ENCODE results near the gene BRD9.
"Not testable (repeated sequence)": the region's sequence is repeated elsewhere in the genome, so short reads cannot be mapped to it uniquely, and the experiment has no call there.

BRD9 gene

GRCh38 chr5:931570-932145, 39.1 kb upstream of the BRD9 start:
- DNase-seq = no peak
- no peaks in the 10 kb centered on the region for H3K9me3 ChIP-seq
- no peaks in the 10 kb centered on the region for H3K4me1 ChIP-seq
- no peaks in the 10 kb centered on the region; the same call in 1 of the 2 replicates for H3K27me3 ChIP-seq
- TF ChIP-seq CTCF (IDR thresholded peaks at IDR 0.05; ENCODE audit: low read depth, low read length) = no peak
- no peak overlapping the region for H3K4me3 ChIP-seq (ENCODE audit: low read depth, low read length)
- no peaks in the 10 kb centered on the region for H3K36me3 ChIP-seq

GRCh38 chr5:930866-931265, 38.3 kb upstream of the BRD9 start:
- Histone ChIP-seq H3K9me3 (no peaks in the 10 kb centered on the region), H3K36me3 (no peaks in the 10 kb centered on the region), H3K27me3 (no peaks in the 10 kb centered on the region; the same call in 1 of the 2 replicates), H3K4me3 (ENCODE audit: low read depth, low read length) (no peak overlapping the region), H3K4me1 (no peaks in the 10 kb centered on the region)
- DNase-seq = no peak
- TF ChIP-seq CTCF (IDR thresholded peaks at IDR 0.05; ENCODE audit: low read depth, low read length) = no peak

- Histone ChIP-seq H3K27me3 (no peaks in the 10 kb centered on the region; the same call in 1 of the 2 replicates), H3K4me3 (ENCODE audit: low read depth, low read length) (no peak overlapping the region), H3K9me3 (no peaks in the 10 kb centered on the region), H3K36me3 (no peaks in the 10 kb centered on the region), H3K4me1 (no peaks in the 10 kb centered on the region)
- no peak for DNase-seq
- no peak for TF ChIP-seq CTCF (IDR thresholded peaks at IDR 0.05; ENCODE audit: low read depth, low read length)
These were observed 37.0 kb upstream of the BRD9 start for GRCh38 chr5:929596-929995.

- H3K4me3 ChIP-seq (ENCODE audit: low read depth, low read length); H3K9me3 ChIP-seq; DNase-seq; H3K27me3 ChIP-seq; H3K4me1 ChIP-seq; H3K36me3 ChIP-seq: not testable (repeated sequence)
These were observed 36.6 kb upstream of the BRD9 start for GRCh38 chr5:929182-929581.

GRCh38 chr5:927172-928015, 34.8 kb upstream of the BRD9 start:
- Histone ChIP-seq H3K4me1 (no peaks in the 10 kb centered on the region), H3K36me3 (no peaks in the 10 kb centered on the region), H3K4me3 (ENCODE audit: low read depth, low read length) (no peak overlapping the region), H3K9me3 (no peaks in the 10 kb centered on the region), H3K27me3 (no peaks in the 10 kb centered on the region; the same call in 1 of the 2 replicates)
- no peak for DNase-seq
- TF ChIP-seq CTCF (IDR thresholded peaks at IDR 0.05; ENCODE audit: low read depth, low read length) = no peak

- Histone ChIP-seq H3K27me3 (no peaks in the 10 kb centered on the region; the same call in 1 of the 2 replicates), H3K4me3 (ENCODE audit: low read depth, low read length) (peak overlapping the region; percentile 53), H3K4me1 (no peaks in the 10 kb centered on the region), H3K36me3 (no peaks in the 10 kb centered on the region), H3K9me3 (no peaks in the 10 kb centered on the region)
- peak; percentile 62 for DNase-seq
- TF ChIP-seq CTCF (IDR thresholded peaks at IDR 0.05; ENCODE audit: low read depth, low read length) = peak; percentile 50
These were observed 34.0 kb upstream of the BRD9 start for GRCh38 chr5:926417-927171.

Data from BE2C (cell line).